Sciatic nerve (tissue), 2 donors: ENCODE data around the gene DOCK2. TPM values are rescaled to one million over a fixed set of nuclear protein-coding genes. Genes with fewer than 3 reads are reported as not detected.
"Not testable (repeated sequence)": the region's sequence is repeated elsewhere in the genome, so short reads cannot be mapped to it uniquely, and the experiment has no call there.

Experiments used
- ATAC-seq: fragments of 200-7000 bp; cut with Tn5 transposase; one replicate; pipeline ENCODE4 v1.9.1; 2020; ENCODE audit warnings: mild to moderate bottlenecking, moderate library complexity
- DNase-seq: peaks from one replicate; pipeline ENCODE4 v3.0.0-alpha.2; 2020; ENCODE audit warnings: low spot score
- intact Hi-C: fragments of 100-400 bp; cut with DNase I; formaldehyde crosslinking; loops from one replicate; pipeline ENCODE4 v1.14.2; 2022
- total RNA-seq: library from RNA; stranded (reverse); fragmentation: NEBNext Ultra II Directional; extraction: Animal tissue kit (Norgen Biotek cat#: 25700); gene quantifications from one replicate; pipeline ENCODE4 v1.2.1, GENCODE V29; 2021
- donor health status: DM: no; HTN: no; CAD: no.
- donor health status: DM: no; HTN: no; CAD: no.

Gene DOCK2
- total RNA-seq, 1 donor from 2014 or later: 32.9 TPM

DNA sequence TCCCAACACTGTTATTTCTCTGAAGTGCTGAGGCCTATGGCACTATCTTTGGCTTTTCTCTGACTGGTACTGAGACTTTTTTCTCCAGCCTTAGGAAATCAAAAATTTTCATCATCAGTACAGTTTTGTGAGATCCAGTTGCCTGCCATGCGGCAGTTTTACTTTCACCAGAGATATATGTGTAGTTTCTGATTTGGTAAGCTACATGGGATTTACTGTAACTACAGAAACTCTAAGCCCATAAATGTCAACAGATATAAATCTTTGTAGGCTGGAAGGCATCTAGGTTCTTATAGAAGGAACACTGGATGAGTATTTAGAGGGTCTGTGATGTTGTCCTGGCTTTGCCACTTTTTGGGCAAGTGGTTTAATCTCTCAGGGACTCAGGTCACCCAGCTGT lies 69.0 kb downstream of the DOCK2 start:
- no peak for ATAC-seq
- DNase-seq: no peak
- intact Hi-C loops: no loop called here

DNA sequence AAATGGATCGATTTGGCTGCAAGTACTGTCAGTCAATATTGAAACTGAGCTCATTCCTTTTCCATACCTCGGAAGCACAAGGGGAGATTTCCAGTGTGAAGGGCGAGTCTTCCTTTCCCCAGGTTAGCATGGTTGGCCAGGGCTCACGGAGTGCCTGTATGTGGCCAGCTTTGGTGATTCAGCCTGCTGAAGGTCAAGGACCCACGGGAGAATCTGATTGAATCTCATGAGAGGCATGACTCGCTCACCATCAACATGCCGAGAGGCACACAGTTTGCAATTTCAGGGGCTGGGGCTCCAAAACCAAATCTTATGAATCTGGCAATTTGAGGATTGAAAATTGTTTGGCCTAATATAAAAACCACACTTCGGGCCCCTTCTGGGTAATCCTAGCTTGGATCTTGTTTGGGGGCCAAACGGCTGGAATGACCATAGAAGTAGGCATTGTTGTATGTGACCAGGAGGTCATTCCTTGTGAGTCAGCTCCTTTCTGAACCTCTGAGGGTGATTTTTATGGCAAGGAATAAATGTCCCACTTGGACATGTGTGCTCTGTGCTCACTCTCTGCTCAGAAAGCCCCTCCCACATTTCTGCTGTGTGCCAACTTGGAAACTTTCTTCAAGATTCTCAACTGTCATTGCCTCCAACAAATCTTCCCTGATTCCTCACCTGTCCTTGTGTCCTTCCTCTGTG lies 69.8 kb downstream of the DOCK2 start:
- DNase-seq: no peak
- intact Hi-C loops: no loop called here
- no peak for ATAC-seq

DNA sequence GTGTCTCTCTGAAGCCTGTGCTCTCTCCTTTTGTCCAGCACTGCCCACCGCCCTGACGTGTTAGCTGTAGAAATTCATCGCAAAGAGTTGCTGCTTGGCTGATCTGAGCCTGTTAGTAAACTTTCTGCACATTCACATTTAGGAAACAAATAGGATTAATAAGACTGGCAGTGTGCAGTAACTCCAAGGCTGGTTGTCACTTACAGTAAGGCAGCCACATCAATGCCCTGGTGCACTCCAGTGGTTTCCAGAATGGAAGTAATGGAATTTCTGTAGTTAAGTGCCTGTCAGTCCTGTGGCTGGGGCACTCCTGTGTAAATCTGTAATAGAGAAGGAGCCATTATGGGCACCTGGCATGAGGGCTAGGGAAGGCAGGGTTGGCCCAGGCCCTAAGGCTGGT lies 70.6 kb downstream of the DOCK2 start:
- intact Hi-C loops: no loop called here
- no peak for ATAC-seq
- no peak for DNase-seq

DNA sequence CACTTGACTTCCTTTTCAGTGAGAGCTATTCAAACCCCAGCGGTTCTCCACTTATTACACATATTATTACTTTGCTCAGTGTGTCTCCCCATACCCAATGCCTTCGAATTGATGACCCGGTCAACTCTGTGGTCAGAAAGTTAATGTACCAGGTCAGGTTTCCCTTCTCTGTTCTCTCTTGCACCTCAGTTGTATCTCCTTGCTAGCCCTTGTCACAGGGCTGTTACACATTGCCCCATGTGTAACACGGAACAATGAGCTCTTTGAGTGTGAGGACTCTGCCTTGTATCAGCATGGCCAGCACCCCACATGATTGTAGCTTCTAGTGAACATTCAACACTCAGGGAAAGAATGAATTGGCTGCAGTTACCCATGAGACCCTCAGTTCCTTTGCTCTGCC lies 73.6 kb downstream of the DOCK2 start:
- DNase-seq: no peak
- peak; percentile 45 for ATAC-seq
- intact Hi-C loops: no loop called here

DNA sequence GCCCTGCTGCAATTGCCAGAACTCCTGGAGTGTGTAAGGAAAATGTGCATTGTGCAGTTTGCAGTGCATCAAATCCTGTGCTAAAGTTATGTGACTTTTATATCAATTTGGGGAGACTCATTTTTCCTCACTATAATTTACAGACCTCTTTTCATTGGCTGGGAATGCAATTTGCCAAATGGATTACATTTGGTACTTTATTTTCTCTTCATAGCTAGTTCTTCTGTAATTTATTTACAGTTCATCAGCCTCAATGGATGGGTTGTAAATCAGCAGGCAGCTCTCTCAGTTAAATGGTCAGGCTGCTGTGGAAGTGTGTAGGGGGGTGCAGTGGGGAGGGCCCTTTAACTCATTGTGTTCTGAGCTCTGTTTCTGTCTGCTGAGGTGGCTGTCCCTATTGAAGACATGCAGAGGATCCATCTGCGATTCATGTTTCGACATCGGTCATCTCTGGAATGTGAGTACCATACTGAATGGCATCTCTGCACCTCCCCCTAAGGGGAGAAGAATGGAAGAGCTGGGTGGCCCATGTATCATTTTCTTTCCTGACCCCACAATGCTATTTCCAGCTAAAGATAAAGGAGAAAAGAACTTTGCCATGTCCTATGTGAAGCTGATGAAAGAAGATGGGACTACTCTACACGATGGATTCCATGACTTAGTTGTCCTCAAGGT lies 74.6 kb downstream of the DOCK2 start:
- DNase-seq: no peak
- ATAC-seq: no peak
- intact Hi-C loops: no loop called here

DNA sequence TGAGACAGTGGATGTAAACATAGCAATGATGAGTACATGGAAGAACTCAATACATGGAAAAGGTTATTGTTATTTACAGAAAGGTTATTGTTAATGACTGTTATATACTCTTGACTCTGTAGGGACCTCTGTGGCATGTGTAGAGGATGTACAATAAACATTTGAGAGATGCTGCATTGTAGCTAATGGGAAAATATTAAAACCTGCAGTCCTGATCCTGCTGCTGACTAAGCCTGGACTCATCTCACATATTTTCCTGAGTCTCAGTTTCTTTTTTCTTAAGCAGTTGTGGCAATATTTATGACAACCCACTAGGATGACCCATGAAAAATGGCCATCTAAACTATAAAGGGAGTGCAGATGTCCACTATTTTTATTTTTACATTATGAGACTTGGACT lies 75.4 kb downstream of the DOCK2 start:
- DNase-seq (no peak), ATAC-seq (no peak)
- intact Hi-C loops: no loop called here

DNA sequence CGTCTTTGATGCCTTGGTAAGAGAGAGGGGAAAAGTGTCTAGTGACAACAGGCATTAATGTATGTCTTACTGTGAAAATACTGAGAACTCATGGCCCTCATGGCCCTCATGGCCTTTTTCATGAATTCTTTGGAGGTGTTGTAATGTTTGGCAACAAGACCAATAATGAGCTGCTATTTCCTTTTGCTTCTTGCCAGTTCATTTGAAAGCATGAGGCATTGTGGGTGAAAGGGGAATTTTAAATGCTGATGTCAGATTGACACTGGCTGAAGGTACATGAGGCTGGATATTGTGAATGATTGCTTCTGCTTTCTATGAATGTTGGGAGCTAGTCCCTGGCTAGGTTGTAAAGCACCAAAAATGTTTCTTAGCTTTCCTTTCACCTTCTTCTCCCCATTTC lies 79.2 kb downstream of the DOCK2 start:
- ATAC-seq: no peak
- intact Hi-C loops: no loop called here

DNA sequence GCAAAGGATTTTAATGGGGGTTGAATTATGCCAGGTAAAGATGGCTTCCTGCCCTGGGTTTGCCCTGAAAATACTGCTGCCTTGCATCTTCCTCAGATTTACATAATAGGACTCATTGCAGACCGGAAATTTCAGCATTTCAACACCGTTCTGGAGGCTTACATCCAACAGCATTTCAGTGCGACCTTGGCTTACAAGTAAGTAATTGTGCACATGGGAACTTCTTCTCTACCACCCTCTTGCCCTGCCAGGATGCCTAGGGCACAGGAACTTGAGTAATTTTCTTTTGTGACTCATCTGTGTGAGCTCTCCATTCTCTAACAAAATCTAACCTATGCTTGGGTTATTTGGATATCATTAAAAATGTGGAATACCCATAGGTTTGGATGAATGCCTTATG lies 80.2 kb downstream of the DOCK2 start:
- ATAC-seq: no peak
- intact Hi-C loops: no loop called here

More for the DNA sequence above, 79.2 kb downstream of the DOCK2 start:
- DNase-seq: no peak

DNA sequence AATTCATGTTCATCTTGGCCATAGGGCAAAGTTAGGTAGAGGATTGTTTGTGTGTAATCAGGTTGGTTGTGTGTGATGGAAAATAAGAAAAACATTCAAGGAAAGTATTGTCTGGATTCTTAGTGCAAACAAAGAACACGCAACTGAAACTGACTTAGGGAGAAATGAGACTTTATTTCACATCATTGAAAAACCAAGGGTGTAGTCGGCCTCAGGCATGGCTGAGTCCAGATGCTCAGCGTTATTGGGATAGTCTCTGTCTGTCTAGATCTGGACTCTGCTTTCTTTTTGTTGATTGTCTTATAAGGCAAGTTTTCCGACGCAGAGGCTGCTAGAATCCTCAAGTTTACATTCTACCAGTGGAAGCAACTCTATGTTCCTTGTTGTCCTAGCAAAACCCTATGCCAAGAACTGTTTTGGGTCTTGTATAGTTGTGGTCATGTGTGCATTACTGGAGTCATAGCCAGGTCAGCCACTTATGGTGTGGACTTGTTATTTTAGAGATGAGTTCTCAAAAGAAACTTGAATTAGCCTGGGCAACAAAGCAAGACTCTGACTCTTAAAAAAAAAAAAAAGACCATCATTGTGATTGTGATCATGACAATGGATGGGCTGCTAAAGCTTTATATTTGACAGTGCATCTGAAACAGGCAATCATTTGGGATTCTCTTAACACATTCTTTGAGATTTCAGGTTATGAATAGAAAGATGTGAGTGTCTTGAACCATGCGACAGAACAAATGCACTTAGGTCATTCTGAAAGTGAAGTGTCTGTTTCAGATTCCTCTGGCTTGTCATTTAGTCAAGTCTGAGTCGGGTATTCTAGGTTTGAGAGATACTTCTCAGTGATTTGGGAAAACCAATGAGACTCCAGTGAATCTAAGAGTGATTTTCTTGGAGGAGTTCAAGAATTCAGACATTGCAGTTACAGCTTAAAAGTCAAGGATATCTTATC lies 82.6 kb downstream of the DOCK2 start:
- intact Hi-C loops: no loop called here
- ATAC-seq (no peak), DNase-seq (no peak)

More for the DNA sequence above, 80.2 kb downstream of the DOCK2 start:
- no peak for DNase-seq

DNA sequence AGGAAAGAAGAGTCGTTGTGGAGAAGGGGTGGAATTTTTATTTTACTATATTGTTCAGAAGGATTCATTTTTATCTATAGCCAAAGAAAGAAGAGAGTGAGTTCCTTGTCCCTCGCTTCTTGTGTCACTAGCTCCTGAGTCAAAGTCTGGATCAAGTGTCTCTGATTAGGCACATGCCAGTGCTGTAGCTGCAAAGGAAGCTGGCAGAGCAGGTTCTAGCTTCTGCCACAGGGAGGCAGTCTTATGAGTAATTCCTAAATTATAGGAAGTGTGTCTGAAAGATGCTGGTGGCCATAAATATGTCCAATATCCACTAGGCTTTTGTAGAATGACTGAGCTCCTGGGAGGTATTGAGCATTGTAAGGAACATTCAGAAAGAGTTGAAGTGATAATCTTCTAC lies 84.7 kb downstream of the DOCK2 start:
- intact Hi-C loops: no loop called here
- DNase-seq (no peak), ATAC-seq (no peak)

DNA sequence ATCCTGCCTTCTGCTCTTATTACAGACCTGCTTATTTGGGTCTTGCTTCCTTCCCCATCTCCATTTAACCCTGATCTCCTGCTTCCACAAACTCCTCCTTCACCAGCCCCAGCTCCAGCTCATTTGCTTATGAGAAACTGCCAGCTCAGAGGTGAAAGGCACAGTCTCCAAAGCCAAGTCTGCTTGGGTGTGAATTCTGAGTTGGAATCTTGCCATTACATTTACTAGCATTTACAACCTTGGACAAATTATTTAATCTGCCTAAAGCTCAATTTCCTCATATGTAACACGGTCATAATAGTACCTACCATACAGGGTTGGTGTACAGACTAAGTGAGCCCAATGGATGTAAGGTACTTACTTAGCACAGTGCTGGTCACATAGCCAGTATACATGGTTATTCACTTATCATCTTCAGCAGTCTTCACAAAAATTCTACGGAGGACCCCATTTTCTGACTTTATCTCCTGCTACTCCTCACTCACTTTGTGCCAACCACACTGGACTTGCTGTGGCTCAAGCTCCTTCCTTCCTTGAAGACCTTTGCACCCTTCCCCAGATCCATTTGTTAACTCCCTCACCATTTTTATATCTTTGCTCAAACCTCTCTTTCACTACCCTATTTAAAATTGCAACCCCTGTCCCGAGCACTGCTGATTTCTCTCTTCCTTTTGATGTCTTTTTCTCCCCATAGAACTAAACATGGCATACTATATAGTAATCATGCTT lies 86.2 kb downstream of the DOCK2 start:
- ATAC-seq: no peak

DNA sequence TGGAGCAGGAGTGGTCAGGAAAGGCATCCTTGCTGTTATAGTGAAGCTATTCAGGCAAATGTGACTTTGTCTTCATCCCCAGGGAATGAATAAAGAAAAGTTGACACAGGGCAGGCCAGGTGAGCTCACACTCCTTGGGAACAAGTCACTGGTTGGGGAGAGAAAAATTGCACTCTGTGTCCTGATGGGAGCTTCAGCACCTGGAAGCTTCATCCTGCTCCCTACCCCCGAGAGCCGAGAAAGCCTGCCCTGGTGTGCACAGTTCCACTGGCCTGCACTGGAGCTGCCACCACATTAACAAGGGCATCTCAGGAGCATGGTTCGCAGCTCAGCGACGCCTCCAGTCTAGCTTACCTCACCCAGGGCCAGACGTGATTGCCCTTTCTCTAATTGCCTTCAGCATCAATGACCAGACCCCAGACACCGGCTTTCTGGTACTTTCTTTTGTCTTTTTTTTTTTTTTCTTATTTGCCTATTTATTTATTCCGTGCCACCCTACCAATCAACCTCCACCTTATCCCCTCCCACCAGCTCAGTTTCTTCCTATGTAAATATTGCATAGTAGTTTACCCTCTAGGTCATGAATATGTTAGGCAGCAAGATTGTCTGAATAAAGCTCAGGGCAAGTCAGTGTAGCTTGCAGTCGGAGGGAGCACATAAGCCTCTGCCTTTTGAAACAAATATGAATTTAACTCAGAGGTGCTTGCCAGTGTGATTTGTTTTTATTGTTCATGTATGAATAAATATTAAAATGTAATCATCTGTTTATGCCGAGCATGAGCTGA lies 87.4 kb downstream of the DOCK2 start:
- DNase-seq: no peak
- intact Hi-C loops: no loop called here
- no peak for ATAC-seq

More for the DNA sequence above, 86.2 kb downstream of the DOCK2 start:
- no peak for DNase-seq
- intact Hi-C loops: no loop called here

DNA sequence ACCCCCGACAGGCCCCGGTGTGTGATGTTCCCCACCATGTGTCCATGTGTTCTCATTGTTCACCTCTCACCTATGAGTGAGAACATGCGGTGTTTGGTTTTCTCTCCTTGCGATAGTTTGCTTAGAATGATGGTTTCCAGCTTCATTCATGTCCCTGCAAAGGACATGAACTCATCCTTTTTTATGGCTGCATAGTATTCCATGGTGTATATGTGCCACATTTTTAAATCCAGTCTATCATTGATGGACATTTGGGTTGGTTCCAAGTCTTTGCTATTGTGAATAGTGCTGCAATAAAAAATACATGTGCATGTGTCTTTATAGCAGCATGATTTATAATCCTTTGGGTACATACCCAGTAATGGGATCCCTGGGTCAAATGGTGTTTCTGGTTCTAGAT lies 88.6 kb downstream of the DOCK2 start:
- ATAC-seq, DNase-seq, intact Hi-C loops: not testable (repeated sequence)

DNA sequence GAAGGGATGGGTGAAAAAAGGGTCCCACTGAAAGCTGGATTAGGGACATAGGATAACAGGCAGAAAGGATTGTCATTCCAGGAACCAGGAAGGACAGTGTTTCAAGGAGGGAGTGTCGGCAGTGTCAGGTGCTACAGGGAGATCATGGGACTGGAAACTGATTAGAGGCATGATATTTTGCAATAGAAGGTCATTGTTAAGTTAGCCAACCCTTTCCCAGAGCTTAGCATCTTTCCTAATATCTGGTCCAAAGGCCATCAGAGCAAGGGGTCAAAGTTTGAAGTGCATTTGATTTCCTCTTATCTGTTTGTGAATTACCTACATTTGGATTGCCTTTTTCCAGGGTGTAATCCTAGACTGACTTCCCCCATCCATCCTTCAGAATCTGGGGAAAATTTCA lies 91.3 kb downstream of the DOCK2 start:
- no peak for DNase-seq
- intact Hi-C loops: no loop called here
- ATAC-seq: no peak

DNA sequence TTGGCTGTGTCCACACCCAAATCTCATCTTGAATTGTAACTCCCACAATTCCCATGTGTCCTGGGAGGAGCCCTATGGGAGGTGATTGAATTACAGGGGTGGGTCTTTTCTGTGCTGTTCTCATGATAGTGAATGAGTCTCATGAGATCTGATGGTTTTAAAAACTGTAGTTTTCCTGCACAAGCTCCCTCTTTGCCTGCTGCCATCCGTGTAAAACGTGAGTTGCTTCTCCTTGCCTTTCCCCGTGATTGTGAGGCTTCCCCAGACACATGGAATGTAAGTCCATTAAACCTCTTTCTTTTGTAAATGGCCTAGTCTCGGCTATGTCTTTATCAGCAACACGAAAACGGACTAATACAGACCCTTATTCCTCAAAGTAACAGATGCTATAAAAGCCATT lies 94.1 kb downstream of the DOCK2 start:
- DNase-seq (no peak), ATAC-seq (no peak)
- intact Hi-C loops: no loop called here

DNA sequence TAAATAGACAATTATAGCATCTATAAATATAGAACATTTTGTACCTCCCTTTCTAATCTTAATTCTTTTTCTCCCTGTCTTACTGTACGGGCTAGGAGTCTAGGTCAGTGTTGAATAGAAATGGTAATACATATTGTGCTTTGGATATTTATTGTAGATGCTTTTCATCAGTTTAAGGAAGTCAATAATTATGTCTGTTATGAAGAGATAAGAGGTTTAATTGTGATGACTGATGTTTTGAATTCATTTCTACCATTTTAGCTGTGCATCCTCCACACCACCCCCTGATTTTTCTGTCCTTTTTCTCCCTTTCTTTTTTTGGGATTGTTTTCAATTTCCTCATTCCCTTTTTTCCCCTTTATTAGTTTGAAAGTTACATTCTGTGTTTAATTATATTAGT lies 95.8 kb downstream of the DOCK2 start:
- intact Hi-C loops: loop anchor here (1.0 kb wide), 1 partner anchor 21 kb away; no protein-coding TSS in a partner anchor
- ATAC-seq: no peak
- DNase-seq: no peak

DNA sequence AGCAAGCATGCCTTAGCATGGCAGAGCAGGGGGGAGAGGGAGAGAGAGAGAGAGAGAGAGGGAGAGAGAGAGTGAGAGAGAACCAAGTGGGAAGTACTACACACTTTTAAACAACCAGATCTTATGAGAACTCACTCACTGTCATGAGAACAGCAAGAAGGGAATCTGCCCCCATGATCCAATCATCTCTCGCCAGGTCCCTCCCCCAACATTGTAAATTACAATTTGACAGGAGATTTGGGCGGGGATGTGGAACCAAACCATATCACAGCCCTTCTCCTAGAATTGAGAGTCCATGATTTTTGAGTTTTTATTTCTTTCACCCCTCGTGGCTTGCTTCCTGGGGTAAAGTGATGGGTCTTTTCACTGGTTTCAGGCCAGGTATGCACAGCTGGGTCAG lies 98.8 kb downstream of the DOCK2 start:
- intact Hi-C loops: no loop called here
- ATAC-seq: no peak

DNA sequence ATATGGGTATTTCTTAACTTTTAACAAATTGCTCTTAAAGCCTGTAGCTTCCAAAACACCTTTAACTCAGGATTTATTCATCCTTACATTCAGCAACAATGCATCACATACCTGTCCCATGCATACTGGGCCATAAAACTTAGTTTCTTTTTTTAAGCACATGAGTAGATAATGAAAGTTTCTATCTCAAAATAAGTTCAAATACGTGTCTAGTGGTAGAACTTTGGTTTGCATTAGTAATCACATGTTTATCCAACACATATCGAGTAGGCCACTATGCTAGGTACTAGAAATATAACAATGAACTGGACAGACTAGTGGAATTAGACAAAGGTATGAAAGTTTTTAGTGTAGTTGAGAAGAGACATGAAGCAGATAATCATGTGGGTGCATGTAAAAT lies 99.6 kb downstream of the DOCK2 start:
- ATAC-seq (no peak), DNase-seq (no peak)
- intact Hi-C loops: no loop called here

More for the DNA sequence above, 98.8 kb downstream of the DOCK2 start:
- DNase-seq: no peak
